ENCODE results near the gene PARD6G. TPM values are rescaled to one million over a fixed set of nuclear protein-coding genes. Genes with fewer than 3 reads are reported as not detected.

The PARD6G gene
- polyA plus RNA-seq, 1 of the 3 experiments (the other 2 are of a cell fraction) = 4.3 TPM

DNA sequence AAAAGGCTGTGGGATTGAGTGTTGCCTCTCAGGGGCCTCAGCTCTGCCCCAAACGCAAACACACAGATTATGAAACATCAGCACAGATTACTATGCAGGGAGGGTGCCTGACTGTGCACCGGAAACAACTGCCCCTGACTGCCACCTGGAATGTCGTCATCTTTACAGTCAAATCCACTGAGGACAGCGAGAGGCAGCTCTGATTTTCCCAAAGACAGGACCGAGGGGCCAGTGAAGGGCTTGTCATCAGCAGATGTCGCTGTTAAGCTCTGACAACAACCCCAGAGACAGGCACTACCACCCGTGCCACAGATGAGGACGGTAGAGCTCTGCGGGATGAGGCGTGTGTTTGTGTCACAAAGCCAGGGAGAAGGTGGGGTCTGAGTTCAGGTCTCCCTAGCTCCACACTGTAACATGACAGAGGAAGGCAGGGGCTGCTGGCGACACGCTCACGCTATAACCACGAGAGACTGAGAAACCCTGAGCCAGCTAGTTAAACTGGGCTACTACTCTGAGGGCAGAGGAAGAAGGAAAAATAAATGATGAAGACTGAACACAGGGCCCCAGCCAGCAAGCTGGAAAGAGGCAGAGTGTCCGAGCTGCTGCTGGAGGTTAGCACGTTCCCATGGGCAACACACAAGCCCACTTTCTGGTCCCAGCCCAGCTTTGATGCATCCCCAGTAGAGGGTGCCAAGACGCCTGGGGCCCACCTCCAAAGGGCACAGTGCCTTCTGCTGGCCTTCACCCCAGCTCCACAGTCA lies 47.0 kb downstream of the PARD6G start:
- peaks cover 0 to 8% of the 10 kb centered on the region in 2 experiments; a peak in 1 of 4 replicates for H3K4me1 ChIP-seq (ENCODE audit: control insufficient read depth in 1 of 2, insufficient read depth in 2 of 2, low read depth in 1 of 2, low read length in 1 of 2)
- H3K27me3 ChIP-seq (ENCODE audit: insufficient read depth) = no peaks in the 10 kb centered on the region
- ChIA-PET CTCF (interaction anchor here (1.1 to 3.6 kb wide), 4 partner anchors 10 to 57 kb away, joined by 3 to 15 read pairs (median 7); no protein-coding TSS in a partner anchor), POLR2A (no interaction called here)
- H3K9me3 ChIP-seq = no peaks in the 10 kb centered on the region
- no peaks in the 10 kb centered on the region for H3F3A ChIP-seq (replicated peaks; ENCODE audit: insufficient read depth)
- H2AFZ ChIP-seq (ENCODE audit: low read depth) = no peak overlapping the region
- H4K20me1 ChIP-seq (ENCODE audit: insufficient read depth) = no peaks in the 10 kb centered on the region
- H3K9ac ChIP-seq = no peak overlapping the region
- no peak overlapping the region for H3K27ac ChIP-seq (ENCODE audit: low read depth in 2 of 2, low read length in 1 of 2)
- H3K4me3 ChIP-seq (ENCODE audit: low read depth in 2 of 2, low read length in 1 of 2) = no peak overlapping the region
- H3K4me2 ChIP-seq = no peak overlapping the region
- H3K36me3 ChIP-seq (replicated peaks in 1 of 2; ENCODE audit: control insufficient read depth in 1 of 2, insufficient read depth in 2 of 2, low read length in 1 of 2) = no peaks in the 10 kb centered on the region
- H3K79me2 ChIP-seq (ENCODE audit: insufficient read depth) = no peaks in the 10 kb centered on the region
- no peaks in the 10 kb centered on the region for H3K9me2 ChIP-seq
- DNase-seq = no peak
- no peak for TF ChIP-seq ELF1 (IDR thresholded peaks at IDR 0.05)
- TF ChIP-seq, protein P1, sequence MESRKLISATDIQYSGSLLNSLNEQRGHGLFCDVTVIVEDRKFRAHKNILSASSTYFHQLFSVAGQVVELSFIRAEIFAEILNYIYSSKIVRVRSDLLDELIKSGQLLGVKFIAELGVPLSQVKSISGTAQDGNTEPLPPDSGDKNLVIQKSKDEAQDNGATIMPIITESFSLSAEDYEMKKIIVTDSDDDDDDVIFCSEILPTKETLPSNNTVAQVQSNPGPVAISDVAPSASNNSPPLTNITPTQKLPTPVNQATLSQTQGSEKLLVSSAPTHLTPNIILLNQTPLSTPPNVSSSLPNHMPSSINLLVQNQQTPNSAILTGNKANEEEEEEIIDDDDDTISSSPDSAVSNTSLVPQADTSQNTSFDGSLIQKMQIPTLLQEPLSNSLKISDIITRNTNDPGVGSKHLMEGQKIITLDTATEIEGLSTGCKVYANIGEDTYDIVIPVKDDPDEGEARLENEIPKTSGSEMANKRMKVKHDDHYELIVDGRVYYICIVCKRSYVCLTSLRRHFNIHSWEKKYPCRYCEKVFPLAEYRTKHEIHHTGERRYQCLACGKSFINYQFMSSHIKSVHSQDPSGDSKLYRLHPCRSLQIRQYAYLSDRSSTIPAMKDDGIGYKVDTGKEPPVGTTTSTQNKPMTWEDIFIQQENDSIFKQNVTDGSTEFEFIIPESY (IDR thresholded peaks at IDR 0.05; ENCODE audit: borderline replicate concordance, low read depth) = no peak
- TF ChIP-seq RCOR1 (IDR thresholded peaks at IDR 0.05; ENCODE audit: low read length) = no peak
- no peak for TF ChIP-seq POLR2AphosphoS5 (IDR thresholded peaks at IDR 0.05; ENCODE audit: low read depth, low read length)
- TF ChIP-seq, protein P2, sequence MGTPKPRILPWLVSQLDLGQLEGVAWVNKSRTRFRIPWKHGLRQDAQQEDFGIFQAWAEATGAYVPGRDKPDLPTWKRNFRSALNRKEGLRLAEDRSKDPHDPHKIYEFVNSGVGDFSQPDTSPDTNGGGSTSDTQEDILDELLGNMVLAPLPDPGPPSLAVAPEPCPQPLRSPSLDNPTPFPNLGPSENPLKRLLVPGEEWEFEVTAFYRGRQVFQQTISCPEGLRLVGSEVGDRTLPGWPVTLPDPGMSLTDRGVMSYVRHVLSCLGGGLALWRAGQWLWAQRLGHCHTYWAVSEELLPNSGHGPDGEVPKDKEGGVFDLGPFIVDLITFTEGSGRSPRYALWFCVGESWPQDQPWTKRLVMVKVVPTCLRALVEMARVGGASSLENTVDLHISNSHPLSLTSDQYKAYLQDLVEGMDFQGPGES (IDR thresholded peaks at IDR 0.05; ENCODE audit: low read depth, low read length) = no peak
- TF ChIP-seq, protein P3, sequence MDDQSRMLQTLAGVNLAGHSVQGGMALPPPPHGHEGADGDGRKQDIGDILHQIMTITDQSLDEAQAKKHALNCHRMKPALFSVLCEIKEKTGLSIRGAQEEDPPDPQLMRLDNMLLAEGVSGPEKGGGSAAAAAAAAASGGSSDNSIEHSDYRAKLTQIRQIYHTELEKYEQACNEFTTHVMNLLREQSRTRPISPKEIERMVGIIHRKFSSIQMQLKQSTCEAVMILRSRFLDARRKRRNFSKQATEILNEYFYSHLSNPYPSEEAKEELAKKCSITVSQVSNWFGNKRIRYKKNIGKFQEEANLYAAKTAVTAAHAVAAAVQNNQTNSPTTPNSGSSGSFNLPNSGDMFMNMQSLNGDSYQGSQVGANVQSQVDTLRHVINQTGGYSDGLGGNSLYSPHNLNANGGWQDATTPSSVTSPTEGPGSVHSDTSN (IDR thresholded peaks at IDR 0.05) = no peak
- no peak for TF ChIP-seq SMC3 (IDR thresholded peaks at IDR 0.05; ENCODE audit: low read depth, low read length)
- TF ChIP-seq, protein P4, sequence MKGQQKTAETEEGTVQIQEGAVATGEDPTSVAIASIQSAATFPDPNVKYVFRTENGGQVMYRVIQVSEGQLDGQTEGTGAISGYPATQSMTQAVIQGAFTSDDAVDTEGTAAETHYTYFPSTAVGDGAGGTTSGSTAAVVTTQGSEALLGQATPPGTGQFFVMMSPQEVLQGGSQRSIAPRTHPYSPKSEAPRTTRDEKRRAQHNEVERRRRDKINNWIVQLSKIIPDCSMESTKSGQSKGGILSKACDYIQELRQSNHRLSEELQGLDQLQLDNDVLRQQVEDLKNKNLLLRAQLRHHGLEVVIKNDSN (IDR thresholded peaks at IDR 0.05; ENCODE audit: borderline replicate concordance, low read depth) = no peak
- no peak for TF ChIP-seq MXI1 (IDR thresholded peaks at IDR 0.05; ENCODE audit: low read depth, low read length)
- TF ChIP-seq GATA2 (CRISPR knock-in tag; IDR thresholded peaks at IDR 0.05) = no peak
- TF ChIP-seq, protein P5, sequence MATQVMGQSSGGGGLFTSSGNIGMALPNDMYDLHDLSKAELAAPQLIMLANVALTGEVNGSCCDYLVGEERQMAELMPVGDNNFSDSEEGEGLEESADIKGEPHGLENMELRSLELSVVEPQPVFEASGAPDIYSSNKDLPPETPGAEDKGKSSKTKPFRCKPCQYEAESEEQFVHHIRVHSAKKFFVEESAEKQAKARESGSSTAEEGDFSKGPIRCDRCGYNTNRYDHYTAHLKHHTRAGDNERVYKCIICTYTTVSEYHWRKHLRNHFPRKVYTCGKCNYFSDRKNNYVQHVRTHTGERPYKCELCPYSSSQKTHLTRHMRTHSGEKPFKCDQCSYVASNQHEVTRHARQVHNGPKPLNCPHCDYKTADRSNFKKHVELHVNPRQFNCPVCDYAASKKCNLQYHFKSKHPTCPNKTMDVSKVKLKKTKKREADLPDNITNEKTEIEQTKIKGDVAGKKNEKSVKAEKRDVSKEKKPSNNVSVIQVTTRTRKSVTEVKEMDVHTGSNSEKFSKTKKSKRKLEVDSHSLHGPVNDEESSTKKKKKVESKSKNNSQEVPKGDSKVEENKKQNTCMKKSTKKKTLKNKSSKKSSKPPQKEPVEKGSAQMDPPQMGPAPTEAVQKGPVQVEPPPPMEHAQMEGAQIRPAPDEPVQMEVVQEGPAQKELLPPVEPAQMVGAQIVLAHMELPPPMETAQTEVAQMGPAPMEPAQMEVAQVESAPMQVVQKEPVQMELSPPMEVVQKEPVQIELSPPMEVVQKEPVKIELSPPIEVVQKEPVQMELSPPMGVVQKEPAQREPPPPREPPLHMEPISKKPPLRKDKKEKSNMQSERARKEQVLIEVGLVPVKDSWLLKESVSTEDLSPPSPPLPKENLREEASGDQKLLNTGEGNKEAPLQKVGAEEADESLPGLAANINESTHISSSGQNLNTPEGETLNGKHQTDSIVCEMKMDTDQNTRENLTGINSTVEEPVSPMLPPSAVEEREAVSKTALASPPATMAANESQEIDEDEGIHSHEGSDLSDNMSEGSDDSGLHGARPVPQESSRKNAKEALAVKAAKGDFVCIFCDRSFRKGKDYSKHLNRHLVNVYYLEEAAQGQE (IDR thresholded peaks at IDR 0.05; ENCODE audit: low read depth, low read length) = no peak
- WGBS (ENCODE audit: low lambda C conversion rate) = 87% methylated on average over 12 of the region's 17 CpGs

Measured in SK-N-SH (cell line).